HepG2 (cell line): ENCODE results near the gene FGFR4. TPM values are rescaled to one million over a fixed set of nuclear protein-coding genes. Genes with fewer than 3 reads are reported as not detected.

Source experiments
- HDAC2 ChIP-seq: sonication (generic); formaldehyde crosslinking; IDR thresholded peaks from 2 replicates; pipeline ENCODE4 v1.4.0; 2020; ENCODE audit warnings: missing genetic modification reagents
- HNRNPL ChIP-seq: fragments of 200-400 bp; formaldehyde crosslinking; IDR thresholded peaks from 2 replicates; pipeline ENCODE4 v1.6.1; 2017; ENCODE audit warnings: mild to moderate bottlenecking, low read depth, low read length
- HOXA3 ChIP-seq: sonication (generic); formaldehyde crosslinking; IDR thresholded peaks from 2 replicates; pipeline ENCODE4 v1.5.0; 2020; ENCODE audit warnings: missing genetic modification reagents
- JUNB ChIP-seq: sonication (generic); formaldehyde crosslinking; IDR thresholded peaks from 2 replicates; pipeline ENCODE4 v1.8.0; 2022; ENCODE audit warnings: missing genetic modification reagents, mild to moderate bottlenecking, borderline replicate concordance
- MAF1 ChIP-seq: sonication (generic); formaldehyde crosslinking; IDR thresholded peaks from 2 replicates; pipeline ENCODE4 v1.5.0; 2020; ENCODE audit warnings: missing genetic modification reagents, borderline replicate concordance
- NPAS2 ChIP-seq: sonication (generic); formaldehyde crosslinking; IDR thresholded peaks from 2 replicates; pipeline ENCODE4 v1.8.0; 2022; ENCODE audit warnings: mild to moderate bottlenecking, missing genetic modification reagents, borderline replicate concordance
- NR2F1 ChIP-seq, 2 experiments: fragments of 450-650 bp in 1 of 2; formaldehyde crosslinking in 1 of 2; IDR thresholded peaks; 2 replicates each; pipeline versions ENCODE4 v1.5.0 to v1.6.1; 2016 to 2020; ENCODE audit warnings: mild to moderate bottlenecking in 1 of 2, missing compliant biosample characterization in 1 of 2, missing genetic modification reagents in 1 of 2, moderate library complexity in 1 of 2
- SAP130 ChIP-seq: IDR thresholded peaks from 2 replicates; pipeline ENCODE4 v1.6.1; 2016; ENCODE audit warnings: low read depth
- SMARCC2 ChIP-seq: fragments of 450-650 bp; IDR thresholded peaks from 2 replicates; pipeline ENCODE4 v1.6.1; 2017; ENCODE audit warnings: antibody characterized with exemption, mild to moderate bottlenecking
- SRSF1 ChIP-seq: fragments of 200-400 bp; formaldehyde crosslinking; optimal IDR thresholded peaks from 2 replicates; pipeline ENCODE3; 2017; ENCODE audit warnings: mild to moderate bottlenecking, low read depth, low read length, moderate library complexity
- TAF15 ChIP-seq: fragments of 200-400 bp; formaldehyde crosslinking; IDR thresholded peaks from one replicate; pipeline ENCODE4 v1.6.1; 2018; ENCODE audit warnings: mild to moderate bottlenecking, low read depth, low read length; ENCODE audit not compliant: poor library complexity, severe bottlenecking
- TEF ChIP-seq: sonication (generic); formaldehyde crosslinking; IDR thresholded peaks from 2 replicates; pipeline ENCODE4 v1.5.0; 2020; ENCODE audit warnings: missing genetic modification reagents
- TGIF2 ChIP-seq: IDR thresholded peaks from 2 replicates; pipeline ENCODE4 v1.6.1; 2016; ENCODE audit warnings: control low read depth, missing compliant biosample characterization
- ZFAT ChIP-seq: sonication (generic); formaldehyde crosslinking; conservative IDR thresholded peaks from 2 replicates; pipeline ENCODE4 v1.8.1; 2023; ENCODE audit warnings: missing genetic modification reagents, inconsistent platforms
- ZFP90 ChIP-seq: sonication (generic); formaldehyde crosslinking; IDR thresholded peaks from 2 replicates; pipeline ENCODE4 v1.8.0; 2022; ENCODE audit warnings: missing genetic modification reagents, mild to moderate bottlenecking, inconsistent platforms, borderline replicate concordance
- ZMYM4 ChIP-seq: sonication (generic); formaldehyde crosslinking; IDR thresholded peaks from 2 replicates; pipeline ENCODE4 v1.8.1; 2023; ENCODE audit warnings: mild to moderate bottlenecking, missing genetic modification reagents
- ZNF142 ChIP-seq: sonication (generic); formaldehyde crosslinking; IDR thresholded peaks from 2 replicates; pipeline ENCODE4 v1.4.0; 2020; ENCODE audit warnings: missing genetic modification reagents
- ZNF264 ChIP-seq: sonication (generic); formaldehyde crosslinking; IDR thresholded peaks from 2 replicates; pipeline ENCODE4 v1.4.0; 2020; ENCODE audit warnings: missing genetic modification reagents
- ZNF296 ChIP-seq: sonication (generic); formaldehyde crosslinking; conservative IDR thresholded peaks from 2 replicates; pipeline ENCODE4 v1.5.0; 2020; ENCODE audit warnings: mild to moderate bottlenecking, missing genetic modification reagents
- ZNF343 ChIP-seq: sonication (generic); formaldehyde crosslinking; IDR thresholded peaks from 2 replicates; pipeline ENCODE4 v1.4.0; 2020; ENCODE audit warnings: mild to moderate bottlenecking, missing genetic modification reagents
- ZNF674 ChIP-seq: sonication (generic); formaldehyde crosslinking; IDR thresholded peaks from 2 replicates; pipeline ENCODE4 v1.5.0; 2020; ENCODE audit warnings: low read depth, mild to moderate bottlenecking, missing genetic modification reagents
- ZSCAN5A ChIP-seq: sonication (generic); formaldehyde crosslinking; IDR thresholded peaks from 2 replicates; pipeline ENCODE4 v1.8.0; 2022; ENCODE audit warnings: mild to moderate bottlenecking, missing genetic modification reagents, borderline replicate concordance
- polyA plus RNA-seq, 8 experiments: library from polyadenylated mRNA; depleted of rRNA in 3 of 8; stranded (reverse) in 7 of 8; unstranded in 1 of 8; fragments of >200 nt; fragmentation: Illumina TruSeq in 4 of 8; extraction: Trizol in 4 of 8; gene quantifications; 2 replicates each; pipeline versions ENCODE4 v1.2.1 to v1.2.3, GENCODE V29; 2011 to 2016; ENCODE audit warnings: low read depth in 4 of 8, missing spikeins in 1 of 8, mixed read lengths in 1 of 8; ENCODE audit not compliant: insufficient read depth in 1 of 8
- total RNA-seq, 5 experiments: library from RNA; depleted of rRNA; stranded (reverse); fragments of >200 nt; fragmentation: Illumina TruSeq; extraction: Trizol; gene quantifications; 2 replicates each; pipeline ENCODE4 v1.2.3, GENCODE V29; 2016; ENCODE audit warnings: low read depth in 1 of 5

FGFR4 gene
- total and polyA plus RNA-seq, 2 of the 13 experiments (the other 11 are each of a cell fraction or from before 2014, with no cell fraction given) = 129 to 219 TPM

- TF ChIP-seq MAF1 (CRISPR knock-in tag) (no peak), TEF (no peak), SRSF1 (no peak), HDAC2 (CRISPR knock-in tag) (peak; percentile 30; the same call in 1 of the 2 replicates), HNRNPL (0 out of 2 replicates have a peak, but pooled peaks have one; percentile 37), JUNB (CRISPR knock-in tag) (no peak), ZNF296 (no peak), NPAS2 (no peak), HOXA3 (CRISPR knock-in tag) (peak; percentile 54; the same call in 1 of the 2 replicates), ZNF264 (peak; percentile 57; the same call in 1 of the 2 replicates), ZNF142 (no peak), ZNF674 (CRISPR knock-in tag) (no peak), SMARCC2 (no peak), TAF15 (no peak), ZNF343 (CRISPR knock-in tag) (no peak), ZSCAN5A (no peak), ZFP90 (CRISPR knock-in tag) (0 out of 2 replicates have a peak, but pooled peaks have one; percentile 27), ZFAT (CRISPR knock-in tag) (no peak), TGIF2 (CRISPR knock-in tag) (no peak), NR2F1 (CRISPR knock-in tag; IDR thresholded peaks at IDR 0.05) (peak in 1 of 2 experiments; percentile 56; a peak in 1 of 4 replicates), ZMYM4 (CRISPR knock-in tag) (no peak), SAP130 (CRISPR knock-in tag) (peak; percentile 27; the same call in 1 of the 2 replicates)
These were observed 10.6 kb downstream of the FGFR4 start (continued) for GRCh38 chr5:177097016-177097985.
